ENCODE data around the gene RAB32.

DNA sequence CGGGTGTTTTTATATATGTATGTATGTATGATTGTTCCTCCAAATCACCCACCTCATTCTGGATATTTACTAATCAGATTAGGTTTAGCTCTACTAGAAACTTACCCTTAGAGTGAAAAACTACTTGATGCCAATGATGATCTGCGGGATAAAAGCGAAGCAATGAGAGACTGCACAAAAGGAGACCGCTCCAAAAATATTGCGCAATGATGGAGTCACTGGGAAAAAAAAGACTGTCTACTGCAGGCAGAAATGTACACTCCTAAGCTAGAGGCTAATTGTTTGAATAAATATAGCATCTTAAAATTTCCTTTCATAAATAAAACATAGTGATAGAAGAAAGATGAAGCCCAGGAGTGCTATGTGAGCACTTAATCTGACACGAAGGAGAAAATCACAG, 7.3 kb downstream of the RAB32 start:
- no peak for TF ChIP-seq EZH2 (IDR thresholded peaks at IDR 0.05; ENCODE audit: insufficient read depth, poor library complexity, severe bottlenecking)
- TF ChIP-seq EZH2phosphoT487 (IDR thresholded peaks at IDR 0.05; ENCODE audit: insufficient read depth, low read depth): no peak

All from GM23248 (cell line).